Colonic mucosa (tissue), 4 donors: ENCODE data around the gene BLOC1S6. TPM values are rescaled to one million over a fixed set of nuclear protein-coding genes. Genes with fewer than 3 reads are reported as not detected.

Source experiments
- DNase-seq: peaks from one replicate; pipeline ENCODE4 v3.0.0-alpha.2; 2020
- H3K27ac ChIP-seq: fragments of 200-600 bp; one replicate; pipeline ENCODE4 v1.8.0; 2021
- H3K27me3 ChIP-seq: fragments of 200-600 bp; one replicate; pipeline ENCODE4 v1.8.0; 2021
- H3K36me3 ChIP-seq: fragments of 200-600 bp; one replicate; pipeline ENCODE4 v1.8.0; 2021
- H3K4me1 ChIP-seq: fragments of 200-600 bp; one replicate; pipeline ENCODE4 v1.8.0; 2021; ENCODE audit warnings: mild to moderate bottlenecking
- H3K4me3 ChIP-seq: fragments of 200-600 bp; one replicate; pipeline ENCODE4 v1.8.0; 2021
- H3K9ac ChIP-seq, 2 donors: one replicate each; pipeline ENCODE4 v1.7.0; 2013; ENCODE audit warnings: control low read depth in 2 of 2, low read depth in 2 of 2, low read length in 2 of 2
- H3K9me3 ChIP-seq: fragments of 200-600 bp; one replicate; pipeline ENCODE4 v1.8.0; 2021
- CTCF ChIP-seq: fragments of 200-600 bp; IDR thresholded peaks from one replicate; pipeline ENCODE4 v1.8.0; 2022; ENCODE audit warnings: antibody characterized with exemption, mild to moderate bottlenecking
- intact Hi-C: fragments of 100-400 bp; cut with DNase I; formaldehyde crosslinking; loops from one replicate; pipeline ENCODE4 v1.14.1; 2022
- total RNA-seq, 2 donors: library from RNA; stranded (reverse); fragmentation: NEBNext Ultra II Directional in 1 of 2; extraction: Animal tissue kit (Norgen Biotek cat#: 25700) in 1 of 2; gene quantifications; one replicate each; pipeline ENCODE4 v1.2.1, GENCODE V29; 2021
- donor health status: healthy.
- donor health status: DM: no; HTN: no; CAD: no.
- donor health status: DM: no; HTN: no; CAD: no.

BLOC1S6 gene
- total RNA-seq, 2 donors from 2014 or later, result 28.3 to 31.9 TPM

- no peak overlapping the region for H3K4me3 ChIP-seq
- no peak for TF ChIP-seq CTCF
- H3K27ac ChIP-seq, result peak overlapping the region; percentile 80
- intact Hi-C loops, result no loop called here
- H3K4me1 ChIP-seq, result peaks cover 39% of the 10 kb centered on the region
- no peaks in the 10 kb centered on the region for H3K27me3 ChIP-seq
- DNase-seq, result no peak
- no peaks in the 10 kb centered on the region for H3K9me3 ChIP-seq
- H3K36me3 ChIP-seq, result no peaks in the 10 kb centered on the region
- H3K9ac ChIP-seq, result peak overlapping the region in 1 of 2 donors; percentile 69
Measured at GRCh38 chr15:45653702-45654424, 66.7 kb downstream of the BLOC1S6 start.

- Histone ChIP-seq H3K9me3 (no peaks in the 10 kb centered on the region), H3K4me1 (peaks cover 31% of the 10 kb centered on the region), H3K9ac (no peak overlapping the region), H3K27ac (peak overlapping the region; percentile 80), H3K27me3 (no peaks in the 10 kb centered on the region), H3K36me3 (no peaks in the 10 kb centered on the region), H3K4me3 (no peak overlapping the region)
- TF ChIP-seq CTCF, result no peak
- DNase-seq, result no peak
- intact Hi-C loops, result no loop called here
Measured at GRCh38 chr15:45654749-45655148, 67.6 kb downstream of the BLOC1S6 start.

- Histone ChIP-seq H3K27ac (peak overlapping the region; percentile 77), H3K9me3 (no peaks in the 10 kb centered on the region), H3K9ac (peak overlapping the region in 1 of 2 donors; percentile 68), H3K4me1 (peaks cover 27% of the 10 kb centered on the region), H3K36me3 (peaks cover 6% of the 10 kb centered on the region), H3K4me3 (no peak overlapping the region), H3K27me3 (no peaks in the 10 kb centered on the region)
- no peak for DNase-seq
- intact Hi-C loops, result no loop called here
- no peak for TF ChIP-seq CTCF
Measured at GRCh38 chr15:45657254-45657653, 70.1 kb downstream of the BLOC1S6 start.

GRCh38 chr15:45657764-45658545, 70.8 kb downstream of the BLOC1S6 start:
- peaks cover 11% of the 10 kb centered on the region for H3K36me3 ChIP-seq
- peak overlapping the region in 1 of 2 donors; percentile 68 for H3K9ac ChIP-seq
- H3K4me1 ChIP-seq, result peaks cover 24% of the 10 kb centered on the region
- intact Hi-C loops, result no loop called here
- H3K4me3 ChIP-seq, result no peak overlapping the region
- H3K27ac ChIP-seq, result peak overlapping the region; percentile 77
- TF ChIP-seq CTCF, result no peak
- H3K27me3 ChIP-seq, result no peaks in the 10 kb centered on the region
- no peaks in the 10 kb centered on the region for H3K9me3 ChIP-seq
- peak; percentile 60 for DNase-seq

Other genes with a start within 250 kb of the BLOC1S6 start
- gene GATM, start 208.8 kb upstream of the BLOC1S6 start, total RNA-seq, result 10 to 100 TPM in 1 of 2 donors, 1 to 10 TPM in 1; 6.4 to 17.9 TPM
- gene SLC30A4, start 64.6 kb upstream of the BLOC1S6 start, total RNA-seq, result 10 to 100 TPM in 1 of 2 donors, 1 to 10 TPM in 1; 4.5 to 10.7 TPM
- 100 to 1,000 TPM; 308 to 500 TPM for gene SQOR, start 47.6 kb downstream of the BLOC1S6 start, total RNA-seq